Liver (tissue), 3 donors: Measurements from ENCODE around the gene LIPI.

ENCODE experiments used
- CTCF ChIP-seq: fragments of 150-350 bp; IDR thresholded peaks from 2 replicates; pipeline ENCODE4 v1.5.1; 2017; ENCODE audit warnings: improper control_type of control experiment, low read depth, low read length; ENCODE audit not compliant: missing input control
- RXRA ChIP-seq, 2 donors: IDR thresholded peaks; 2 replicates each; pipeline ENCODE4 v1.6.1; 2017 to 2018; ENCODE audit warnings: antibody characterized with exemption in 2 of 2, mild to moderate bottlenecking in 1 of 2
- TAF1 ChIP-seq: conservative IDR thresholded peaks from 2 replicates; pipeline ENCODE4 v1.6.1; 2016; ENCODE audit warnings: antibody characterized with exemption, mild to moderate bottlenecking
- TF ChIP-seq, protein P1 (sequence below): IDR thresholded peaks from 2 replicates; pipeline ENCODE4 v1.6.1; 2016; ENCODE audit warnings: antibody characterized with exemption, mild to moderate bottlenecking
- TF ChIP-seq, protein P2 (sequence below): IDR thresholded peaks from 2 replicates; pipeline ENCODE4 v1.6.1; 2016; ENCODE audit warnings: antibody characterized with exemption
- donor health status: healthy.
- donor health status: healthy.

- TF ChIP-seq CTCF, result no peak
- TF ChIP-seq, protein P1, sequence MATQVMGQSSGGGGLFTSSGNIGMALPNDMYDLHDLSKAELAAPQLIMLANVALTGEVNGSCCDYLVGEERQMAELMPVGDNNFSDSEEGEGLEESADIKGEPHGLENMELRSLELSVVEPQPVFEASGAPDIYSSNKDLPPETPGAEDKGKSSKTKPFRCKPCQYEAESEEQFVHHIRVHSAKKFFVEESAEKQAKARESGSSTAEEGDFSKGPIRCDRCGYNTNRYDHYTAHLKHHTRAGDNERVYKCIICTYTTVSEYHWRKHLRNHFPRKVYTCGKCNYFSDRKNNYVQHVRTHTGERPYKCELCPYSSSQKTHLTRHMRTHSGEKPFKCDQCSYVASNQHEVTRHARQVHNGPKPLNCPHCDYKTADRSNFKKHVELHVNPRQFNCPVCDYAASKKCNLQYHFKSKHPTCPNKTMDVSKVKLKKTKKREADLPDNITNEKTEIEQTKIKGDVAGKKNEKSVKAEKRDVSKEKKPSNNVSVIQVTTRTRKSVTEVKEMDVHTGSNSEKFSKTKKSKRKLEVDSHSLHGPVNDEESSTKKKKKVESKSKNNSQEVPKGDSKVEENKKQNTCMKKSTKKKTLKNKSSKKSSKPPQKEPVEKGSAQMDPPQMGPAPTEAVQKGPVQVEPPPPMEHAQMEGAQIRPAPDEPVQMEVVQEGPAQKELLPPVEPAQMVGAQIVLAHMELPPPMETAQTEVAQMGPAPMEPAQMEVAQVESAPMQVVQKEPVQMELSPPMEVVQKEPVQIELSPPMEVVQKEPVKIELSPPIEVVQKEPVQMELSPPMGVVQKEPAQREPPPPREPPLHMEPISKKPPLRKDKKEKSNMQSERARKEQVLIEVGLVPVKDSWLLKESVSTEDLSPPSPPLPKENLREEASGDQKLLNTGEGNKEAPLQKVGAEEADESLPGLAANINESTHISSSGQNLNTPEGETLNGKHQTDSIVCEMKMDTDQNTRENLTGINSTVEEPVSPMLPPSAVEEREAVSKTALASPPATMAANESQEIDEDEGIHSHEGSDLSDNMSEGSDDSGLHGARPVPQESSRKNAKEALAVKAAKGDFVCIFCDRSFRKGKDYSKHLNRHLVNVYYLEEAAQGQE, result no peak
- no peak for TF ChIP-seq RXRA (IDR thresholded peaks at IDR 0.05)
- no peak for TF ChIP-seq TAF1
- TF ChIP-seq, protein P2, sequence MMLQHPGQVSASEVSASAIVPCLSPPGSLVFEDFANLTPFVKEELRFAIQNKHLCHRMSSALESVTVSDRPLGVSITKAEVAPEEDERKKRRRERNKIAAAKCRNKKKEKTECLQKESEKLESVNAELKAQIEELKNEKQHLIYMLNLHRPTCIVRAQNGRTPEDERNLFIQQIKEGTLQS, result no peak
Observed at GRCh38 chr21:14243461-14243860, 32.7 kb upstream of the LIPI start.
